Medulla oblongata (tissue), 1 donor: Measurements from ENCODE around the gene GPX3.

Source experiments
- DNase-seq: peaks from one replicate; pipeline ENCODE4 v3.0.0-alpha.2; 2015; ENCODE audit errors: extremely low spot score

The GPX3 gene

GRCh38 chr5:151034422-151035379, 14.3 kb downstream of the GPX3 start:
- no peak for DNase-seq

- DNase-seq: no peak
These were observed 16.2 kb downstream of the GPX3 start for GRCh38 chr5:151036556-151036955.

GRCh38 chr5:151037561-151038411, 17.4 kb downstream of the GPX3 start:
- DNase-seq: peak; percentile 56

GRCh38 chr5:151038412-151038745, 18.0 kb downstream of the GPX3 start:
- DNase-seq: no peak

GRCh38 chr5:151038801-151039238, 18.4 kb downstream of the GPX3 start:
- no peak for DNase-seq

- no peak for DNase-seq
These were observed 19.3 kb downstream of the GPX3 start for GRCh38 chr5:151039665-151040064.

GRCh38 chr5:151040211-151040747, 19.9 kb downstream of the GPX3 start:
- DNase-seq: no peak

GRCh38 chr5:151041577-151042268, 21.3 kb downstream of the GPX3 start:
- DNase-seq: peak; percentile 55

GRCh38 chr5:151042453-151043093, 22.2 kb downstream of the GPX3 start:
- DNase-seq: no peak

- no peak for DNase-seq
These were observed 27.5 kb downstream of the GPX3 start for GRCh38 chr5:151047814-151048425.

GRCh38 chr5:151048526-151048925, 28.1 kb downstream of the GPX3 start:
- DNase-seq: no peak

GRCh38 chr5:151051066-151051930, 30.9 kb downstream of the GPX3 start:
- DNase-seq: peak; percentile 87

GRCh38 chr5:151051931-151052608, 31.7 kb downstream of the GPX3 start:
- no peak for DNase-seq

- DNase-seq: no peak
These were observed 32.4 kb downstream of the GPX3 start for GRCh38 chr5:151052836-151053235.

- DNase-seq: no peak
These were observed 33.5 kb downstream of the GPX3 start for GRCh38 chr5:151053796-151054462.

GRCh38 chr5:151054709-151055108, 34.3 kb downstream of the GPX3 start:
- DNase-seq: no peak

GRCh38 chr5:151055336-151055735, 34.9 kb downstream of the GPX3 start:
- DNase-seq: no peak
